Urinary bladder (tissue), 4 donors: ENCODE measurements around the gene DPP10. TPM values are rescaled to one million over a fixed set of nuclear protein-coding genes. Genes with fewer than 3 reads are reported as not detected.
"Not testable (repeated sequence)": the region's sequence is repeated elsewhere in the genome, so short reads cannot be mapped to it uniquely, and the experiment has no call there.

Source experiments
- DNase-seq: peaks from one replicate; pipeline ENCODE4 v3.0.0-alpha.2; 2015; ENCODE audit errors: extremely low spot score
- H3K27ac ChIP-seq: one replicate; pipeline ENCODE4 v1.5.1; 2013; ENCODE audit warnings: low read depth, mild to moderate bottlenecking, moderate library complexity
- H3K36me3 ChIP-seq: one replicate; pipeline ENCODE4 v1.6.1; 2013; ENCODE audit warnings: mild to moderate bottlenecking, moderate library complexity; ENCODE audit not compliant: insufficient read depth
- H3K4me1 ChIP-seq: one replicate; pipeline ENCODE4 v1.6.1; 2013; ENCODE audit warnings: mild to moderate bottlenecking, moderate library complexity; ENCODE audit not compliant: insufficient read depth
- H3K4me3 ChIP-seq: one replicate; pipeline ENCODE4 v1.5.1; 2013; ENCODE audit warnings: low read depth, low read length
- WGBS: extraction: QIAGEN DNeasy Blood & Tissue Kit; methylation state at CpG from one replicate; pipeline ENCODE4 v1.1.7; 2013; 5-methylcytosine and 5-hydroxymethylcytosine counted together
- polyA plus RNA-seq: library from polyadenylated mRNA; stranded (reverse); fragments of 200-250 nt; gene quantifications from one replicate; pipeline ENCODE4 v1.2.3, GENCODE V29; 2013
- total RNA-seq: library from RNA; depleted of rRNA; stranded (reverse); fragments of >200 nt; gene quantifications from one replicate; pipeline ENCODE4 v1.2.3, GENCODE V29; 2014
- donor health status: healthy with polysubstance abuse.
- donor health status: healthy.

Gene DPP10
- total RNA-seq: 12.4 TPM
- 0.32 TPM for polyA plus RNA-seq

GRCh38 chr2:114442510-114442909 is at the start of gene DPP10:
DPP10 (plus strand) TSS chr2:114442641.
- 7% methylated on average over 5 of the region's 5 CpGs for WGBS
- Histone ChIP-seq H3K4me1 (no peaks in the 10 kb centered on the region), H3K4me3 (no peak within 1 kb of the TSS), H3K36me3 (no peaks in the 10 kb centered on the region), H3K27ac (no peak within 1 kb of the TSS)
- DNase-seq: peak; percentile 1

- no peak for DNase-seq
- Histone ChIP-seq H3K36me3 (no peaks in the 10 kb centered on the region), H3K27ac (no peak overlapping the region), H3K4me1 (no peaks in the 10 kb centered on the region), H3K4me3 (no peak overlapping the region)
- WGBS: 87% methylated on average over 3 of the region's 3 CpGs
These were observed 41.6 kb upstream of the DPP10 start for GRCh38 chr2:114400890-114401289.

GRCh38 chr2:114405247-114406116 is 37.0 kb upstream of the DPP10 start:
- 65% methylated on average over 10 of the region's 10 CpGs for WGBS
- H3K4me3 ChIP-seq: no peak overlapping the region
- no peak for DNase-seq
- no peaks in the 10 kb centered on the region for H3K36me3 ChIP-seq
- no peak overlapping the region for H3K27ac ChIP-seq
- no peaks in the 10 kb centered on the region for H3K4me1 ChIP-seq

- no peak for DNase-seq
- no peaks in the 10 kb centered on the region for H3K36me3 ChIP-seq
- H3K27ac ChIP-seq: no peak overlapping the region
- H3K4me1 ChIP-seq: no peaks in the 10 kb centered on the region
- 73% methylated on average over 2 of the region's 2 CpGs for WGBS
- H3K4me3 ChIP-seq: no peak overlapping the region
These were observed 36.1 kb upstream of the DPP10 start for GRCh38 chr2:114406347-114406746.

- DNase-seq, H3K27ac ChIP-seq, H3K36me3 ChIP-seq, H3K4me3 ChIP-seq, H3K4me1 ChIP-seq: not testable (repeated sequence)
- WGBS: 93% methylated on average over 4 of the region's 5 CpGs
These were observed 35.1 kb upstream of the DPP10 start for GRCh38 chr2:114407353-114407752.

GRCh38 chr2:114421781-114422180 is 20.7 kb upstream of the DPP10 start:
- Histone ChIP-seq H3K4me1 (no peaks in the 10 kb centered on the region), H3K4me3 (no peak overlapping the region), H3K36me3 (no peaks in the 10 kb centered on the region), H3K27ac (no peak overlapping the region)
- WGBS: 60% methylated on average over 3 of the region's 3 CpGs
- DNase-seq: no peak

- no peak overlapping the region for H3K27ac ChIP-seq
- H3K4me1 ChIP-seq: no peaks in the 10 kb centered on the region
- no peak for DNase-seq
- WGBS: 60% methylated on average over 2 of the region's 2 CpGs
- H3K4me3 ChIP-seq: no peak overlapping the region
- H3K36me3 ChIP-seq: no peaks in the 10 kb centered on the region
These were observed 17.7 kb upstream of the DPP10 start for GRCh38 chr2:114424699-114425098.

- DNase-seq: no peak
- no peaks in the 10 kb centered on the region for H3K4me1 ChIP-seq
- H3K27ac ChIP-seq: no peak overlapping the region
- H3K36me3 ChIP-seq: no peaks in the 10 kb centered on the region
- no peak overlapping the region for H3K4me3 ChIP-seq
- 90% methylated on average over 3 of the region's 3 CpGs for WGBS
These were observed 15.7 kb upstream of the DPP10 start for GRCh38 chr2:114426756-114427155.

- 70% methylated on average over 1 of the region's 1 CpG for WGBS
- Histone ChIP-seq H3K4me1 (no peaks in the 10 kb centered on the region), H3K27ac (no peak overlapping the region), H3K4me3 (no peak overlapping the region), H3K36me3 (no peaks in the 10 kb centered on the region)
- DNase-seq: no peak
These were observed 6.1 kb upstream of the DPP10 start for GRCh38 chr2:114436329-114436728.

GRCh38 chr2:114446571-114446970 is 4.1 kb downstream of the DPP10 start:
- H3K27ac ChIP-seq: no peak overlapping the region
- H3K4me1 ChIP-seq: no peaks in the 10 kb centered on the region
- WGBS: 74% methylated on average over 4 of the region's 4 CpGs
- DNase-seq: no peak
- H3K36me3 ChIP-seq: no peaks in the 10 kb centered on the region
- no peak overlapping the region for H3K4me3 ChIP-seq

- Histone ChIP-seq H3K4me1 (no peaks in the 10 kb centered on the region), H3K4me3 (no peak overlapping the region), H3K27ac (no peak overlapping the region), H3K36me3 (no peaks in the 10 kb centered on the region)
- no peak for DNase-seq
- 55% methylated on average over 2 of the region's 2 CpGs for WGBS
These were observed 8.2 kb downstream of the DPP10 start for GRCh38 chr2:114450639-114451038.

- Histone ChIP-seq H3K27ac (no peak overlapping the region), H3K4me3 (no peak overlapping the region), H3K36me3 (no peaks in the 10 kb centered on the region), H3K4me1 (no peaks in the 10 kb centered on the region)
- no peak for DNase-seq
- 67% methylated on average over 1 of the region's 1 CpG for WGBS
These were observed 14.1 kb downstream of the DPP10 start for GRCh38 chr2:114456566-114456965.

GRCh38 chr2:114457956-114458355 is 15.5 kb downstream of the DPP10 start:
- Histone ChIP-seq H3K4me3 (no peak overlapping the region), H3K27ac (no peak overlapping the region), H3K36me3 (no peaks in the 10 kb centered on the region), H3K4me1 (no peaks in the 10 kb centered on the region)
- WGBS: 88% methylated on average over 2 of the region's 2 CpGs
- DNase-seq: no peak

GRCh38 chr2:114461116-114461515 is 18.7 kb downstream of the DPP10 start:
- Histone ChIP-seq H3K36me3 (no peaks in the 10 kb centered on the region), H3K27ac (no peak overlapping the region), H3K4me3 (no peak overlapping the region), H3K4me1 (no peaks in the 10 kb centered on the region)
- 87% methylated on average over 3 of the region's 3 CpGs for WGBS
- no peak for DNase-seq
